Common myeloid progenitor, CD34-positive (primary cell): ENCODE results near the gene C19orf44.
A peak's percentile ranks its signal among the peaks of the same experiment; 100 is the strongest.

Experiments
- CTCF ChIA-PET: fragments of 350-600 bp; sonication (Branson Sonifier 250); formaldehyde crosslinking; loops from one replicate; lab custom pipeline; 2021; ENCODE audit warnings: antibody characterized with exemption; lab: Charles Lee
- POLR2A ChIA-PET: fragments of 350-600 bp; sonication (Branson Sonifier 250); formaldehyde crosslinking; loops from one replicate; lab custom pipeline; 2021; ENCODE audit warnings: antibody characterized with exemption; lab: Charles Lee
- DNase-seq, 3 donors: peaks; one replicate each; pipeline versions ENCODE4 v3.0.0 to v3.0.0-alpha.2; 2013
- H3K27ac ChIP-seq, 2 experiments: 1 replicate in 1 of 2; 2 replicates in 1 of 2; pipeline ENCODE4 v1.7.0; 2013; ENCODE audit warnings: inconsistent platforms in 2 of 2, low read length in 2 of 2, mild to moderate bottlenecking in 2 of 2, low read depth in 1 of 2, moderate library complexity in 1 of 2; ENCODE audit not compliant: severe bottlenecking in 2 of 2, insufficient read depth in 1 of 2, poor library complexity in 1 of 2
- H3K27me3 ChIP-seq, 5 experiments: replicated peaks in 2 of 5; 1 replicate in 3 of 5; 2 replicates in 2 of 5; pipeline versions ENCODE4 v1.6.1 to v1.7.0; 2013; ENCODE audit warnings: low read length in 4 of 5, mild to moderate bottlenecking in 2 of 5, moderate library complexity in 2 of 5, inconsistent platforms in 1 of 5; ENCODE audit not compliant: insufficient read depth in 5 of 5, control insufficient read depth in 4 of 5
- H3K36me3 ChIP-seq, 4 experiments: 1 replicate in 2 of 4; 2 replicates in 2 of 4; pipeline versions ENCODE4 v1.6.1 to v1.7.0; 2013; ENCODE audit warnings: low read length in 3 of 4, control low read depth in 1 of 4, mild to moderate bottlenecking in 1 of 4; ENCODE audit not compliant: control insufficient read depth in 4 of 4, insufficient read depth in 4 of 4
- H3K4me1 ChIP-seq, 4 experiments: 1 replicate in 3 of 4; 2 replicates in 1 of 4; pipeline versions ENCODE4 v1.6.1 to v1.7.1; 2013; ENCODE audit warnings: low read length in 3 of 4, mild to moderate bottlenecking in 3 of 4, control low read depth in 1 of 4, inconsistent platforms in 1 of 4, moderate library complexity in 1 of 4; ENCODE audit not compliant: control insufficient read depth in 4 of 4, insufficient read depth in 4 of 4; ENCODE audit errors: control extremely low read depth in 1 of 4
- H3K4me3 ChIP-seq, 7 experiments: 1 replicate in 4 of 7; 2 replicates in 3 of 7; pipeline versions ENCODE4 v1.5.1 to v1.7.0; 2013; ENCODE audit warnings: mild to moderate bottlenecking in 7 of 7, low read length in 6 of 7, moderate library complexity in 6 of 7, inconsistent platforms in 2 of 7, low read depth in 2 of 7, control low read depth in 1 of 7; ENCODE audit not compliant: insufficient read depth in 4 of 7, control insufficient read depth in 1 of 7; ENCODE audit errors: extremely low read depth in 1 of 7
- H3K9me3 ChIP-seq, 5 experiments: 1 replicate in 4 of 5; 2 replicates in 1 of 5; pipeline versions ENCODE4 v1.6.1 to v1.7.1; 2013; ENCODE audit warnings: low read length in 4 of 5, mild to moderate bottlenecking in 2 of 5, inconsistent platforms in 1 of 5, low read depth in 1 of 5, moderate library complexity in 1 of 5; ENCODE audit not compliant: control insufficient read depth in 4 of 5, insufficient read depth in 2 of 5; ENCODE audit errors: control extremely low read depth in 1 of 5
- WGBS: methylation state at CpG from one replicate; pipeline ENCODE4 v1.1.5; 2013; ENCODE audit not compliant: insufficient coverage; 5-methylcytosine and 5-hydroxymethylcytosine counted together

Gene C19orf44

GRCh38 chr19:16460454-16460853, 35.7 kb upstream of the C19orf44 start:
- POLR2A ChIA-PET: no interaction called here
- DNase-seq: no peak
- no peak overlapping the region for H3K4me3 ChIP-seq
- H3K36me3 ChIP-seq: peaks cover 0 to 23% (median 1%) of the 10 kb centered on the region in 4 experiments
- H3K27me3 ChIP-seq: no peaks in the 10 kb centered on the region
- CTCF ChIA-PET: no interaction called here
- H3K4me1 ChIP-seq: peaks cover 0 to 50% (median 38%) of the 10 kb centered on the region in 4 experiments
- WGBS: 86% methylated on average over 6 of the region's 8 CpGs
- H3K27ac ChIP-seq: no peak overlapping the region
- H3K9me3 ChIP-seq: no peaks in the 10 kb centered on the region

- Histone ChIP-seq H3K9me3 (no peaks in the 10 kb centered on the region), H3K4me1 (peaks cover 0 to 45% (median 35%) of the 10 kb centered on the region in 4 experiments), H3K4me3 (no peak overlapping the region), H3K27ac (peak overlapping the region in 1 of 2 experiments; percentile 40), H3K36me3 (peaks cover 0 to 21% (median 1%) of the 10 kb centered on the region in 4 experiments), H3K27me3 (no peaks in the 10 kb centered on the region)
- no peak for DNase-seq
- ChIA-PET CTCF (interaction anchor here (1.4 kb wide), 2 partner anchors 9 kb away, joined by 3 read pairs; no protein-coding TSS in a partner anchor), POLR2A (no interaction called here)
- 87% methylated on average over 4 of the region's 9 CpGs for WGBS
These were observed 34.6 kb upstream of the C19orf44 start for GRCh38 chr19:16461630-16462051.

GRCh38 chr19:16462757-16463250, 33.4 kb upstream of the C19orf44 start:
- CTCF ChIA-PET: interaction anchor here (1.1 to 1.8 kb wide), 3 partner anchors 21 to 27 kb away, joined by 3 to 6 read pairs (median 4); no protein-coding TSS in a partner anchor
- Histone ChIP-seq H3K4me1 (peaks cover 0 to 35% (median 25%) of the 10 kb centered on the region in 4 experiments), H3K4me3 (no peak overlapping the region), H3K9me3 (no peaks in the 10 kb centered on the region), H3K27me3 (no peaks in the 10 kb centered on the region), H3K27ac (peak overlapping the region in 1 of 2 experiments; percentile 4), H3K36me3 (peaks cover 2 to 21% (median 3%) of the 10 kb centered on the region in 4 experiments)
- no peak for DNase-seq
- POLR2A ChIA-PET: no interaction called here
- 59% methylated on average over 4 of the region's 6 CpGs for WGBS

GRCh38 chr19:16463341-16463990, 32.7 kb upstream of the C19orf44 start:
- ChIA-PET CTCF (interaction anchor here (0.6 to 1.8 kb wide), 3 partner anchors 16 to 28 kb away, joined by 3 to 6 read pairs (median 3); no protein-coding TSS in a partner anchor), POLR2A (no interaction called here)
- DNase-seq: no peak
- Histone ChIP-seq H3K4me1 (peaks cover 0 to 33% (median 19%) of the 10 kb centered on the region in 4 experiments), H3K4me3 (no peak overlapping the region), H3K9me3 (no peaks in the 10 kb centered on the region), H3K27ac (no peak overlapping the region), H3K36me3 (peaks cover 2 to 21% (median 3%) of the 10 kb centered on the region in 4 experiments), H3K27me3 (no peaks in the 10 kb centered on the region)
- WGBS: 94% methylated on average over 6 of the region's 6 CpGs

- Histone ChIP-seq H3K27me3 (no peaks in the 10 kb centered on the region), H3K9me3 (no peaks in the 10 kb centered on the region), H3K27ac (no peak overlapping the region), H3K4me1 (peaks cover 0 to 27% (median 14%) of the 10 kb centered on the region in 4 experiments), H3K36me3 (peaks cover 2 to 21% (median 3%) of the 10 kb centered on the region in 4 experiments), H3K4me3 (no peak overlapping the region)
- ChIA-PET CTCF (interaction anchor here (0.6 to 1.8 kb wide), 5 partner anchors 17 to 605 kb away, joined by 3 to 6 read pairs (median 3); no protein-coding TSS in a partner anchor), POLR2A (no interaction called here)
- no peak for DNase-seq
- WGBS: 97% methylated on average over 7 of the region's 12 CpGs
These were observed 32.1 kb upstream of the C19orf44 start for GRCh38 chr19:16463991-16464575.

DNA sequence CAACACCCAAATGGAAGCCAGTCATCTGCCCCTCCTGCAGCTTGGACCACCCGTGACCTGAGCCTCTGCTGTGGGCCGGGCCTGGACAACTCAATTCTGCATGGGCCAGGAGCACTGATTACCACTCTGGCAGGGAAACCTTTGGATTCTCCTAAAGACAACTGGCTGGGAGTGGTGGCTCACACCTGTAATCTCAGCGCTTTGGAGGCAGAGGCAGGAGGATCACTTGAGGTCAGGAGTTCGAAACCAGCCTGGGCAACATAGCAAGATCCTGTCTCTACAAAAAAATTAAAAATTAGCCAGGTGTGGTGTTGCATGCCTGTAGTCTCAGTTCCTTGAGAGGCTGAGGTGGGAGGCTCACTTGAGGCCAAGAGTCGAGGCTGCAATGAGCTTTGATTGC, 31.0 kb upstream of the C19orf44 start:
- no peaks in the 10 kb centered on the region for H3K9me3 ChIP-seq
- WGBS: 95% methylated on average over 5 of the region's 5 CpGs
- peaks cover 0 to 34% (median 18%) of the 10 kb centered on the region in 4 experiments for H3K4me1 ChIP-seq
- H3K36me3 ChIP-seq: peaks cover 3 to 24% (median 4%) of the 10 kb centered on the region in 4 experiments
- no peak overlapping the region for H3K27ac ChIP-seq
- CTCF ChIA-PET: interaction anchor here (1.0 kb wide), 1 partner anchor 23 kb away, joined by 3 read pairs; no protein-coding TSS in a partner anchor
- POLR2A ChIA-PET: no interaction called here
- no peak overlapping the region for H3K4me3 ChIP-seq
- H3K27me3 ChIP-seq: no peaks in the 10 kb centered on the region
- no peak for DNase-seq
